Right lobe of liver (tissue), 4 donors: ENCODE data around the gene RPL35A.

Source experiments
- POLR2A ChIP-seq: fragments of 450-650 bp; IDR thresholded peaks from one replicate; pipeline ENCODE4 v1.6.1; 2017; ENCODE audit warnings: antibody characterized with exemption, mild to moderate bottlenecking
- TF ChIP-seq, protein P1 (sequence below), 4 donors: fragments of 200-600 bp in 3 of 4; fragments of 450-650 bp in 1 of 4; IDR thresholded peaks; one replicate each; pipeline versions ENCODE4 v1.5.1 to v1.8.0; 2016 to 2022; ENCODE audit warnings: antibody characterized with exemption in 4 of 4, mild to moderate bottlenecking in 2 of 4
- donor health status: DM: no; HTN: no; CAD: no.
- donor health status: DM: no; HTN: no; CAD: no.
- donor health status: DM: no; HTN: yes; CAD: no.

DNA sequence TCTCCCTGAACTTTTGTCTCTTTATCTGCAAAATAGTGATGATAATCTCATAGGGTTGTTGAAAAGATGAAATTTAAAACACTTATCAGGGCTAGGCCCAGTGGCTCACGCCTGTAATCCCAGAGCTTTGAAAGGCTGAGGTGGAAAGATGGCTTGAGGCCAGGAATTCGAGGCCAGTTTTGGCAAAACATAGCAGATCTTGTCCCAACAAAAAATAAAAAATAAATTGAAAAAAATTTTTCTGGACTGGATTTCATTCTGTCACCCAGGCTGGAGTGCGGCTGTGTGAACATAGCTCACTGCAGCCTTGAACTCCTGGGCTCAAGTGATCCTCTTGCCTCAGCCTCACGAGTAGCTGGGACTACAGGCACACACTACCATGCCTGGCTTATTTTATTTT, 39.7 kb downstream of the RPL35A start:
- TF ChIP-seq, protein P1, sequence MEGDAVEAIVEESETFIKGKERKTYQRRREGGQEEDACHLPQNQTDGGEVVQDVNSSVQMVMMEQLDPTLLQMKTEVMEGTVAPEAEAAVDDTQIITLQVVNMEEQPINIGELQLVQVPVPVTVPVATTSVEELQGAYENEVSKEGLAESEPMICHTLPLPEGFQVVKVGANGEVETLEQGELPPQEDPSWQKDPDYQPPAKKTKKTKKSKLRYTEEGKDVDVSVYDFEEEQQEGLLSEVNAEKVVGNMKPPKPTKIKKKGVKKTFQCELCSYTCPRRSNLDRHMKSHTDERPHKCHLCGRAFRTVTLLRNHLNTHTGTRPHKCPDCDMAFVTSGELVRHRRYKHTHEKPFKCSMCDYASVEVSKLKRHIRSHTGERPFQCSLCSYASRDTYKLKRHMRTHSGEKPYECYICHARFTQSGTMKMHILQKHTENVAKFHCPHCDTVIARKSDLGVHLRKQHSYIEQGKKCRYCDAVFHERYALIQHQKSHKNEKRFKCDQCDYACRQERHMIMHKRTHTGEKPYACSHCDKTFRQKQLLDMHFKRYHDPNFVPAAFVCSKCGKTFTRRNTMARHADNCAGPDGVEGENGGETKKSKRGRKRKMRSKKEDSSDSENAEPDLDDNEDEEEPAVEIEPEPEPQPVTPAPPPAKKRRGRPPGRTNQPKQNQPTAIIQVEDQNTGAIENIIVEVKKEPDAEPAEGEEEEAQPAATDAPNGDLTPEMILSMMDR (IDR thresholded peaks at IDR 0.05), result no peak
- TF ChIP-seq POLR2A, result no peak
